Stimulated activated CD8-positive, alpha-beta memory T cell treated with anti-CD3 and anti-CD28 coated beads, Interleukin-7, amount 100 ng/mL, for 1 hour (primary cell): ENCODE measurements around the gene ZNF546.
"Not testable (repeated sequence)": the region's sequence is repeated elsewhere in the genome, so short reads cannot be mapped to it uniquely, and the experiment has no call there.

Experiments used
- DNase-seq, 2 donors: peaks; one replicate each; pipeline ENCODE4 v3.0.0-alpha.2; 2020; ENCODE audit warnings: low read depth in 2 of 2

ZNF546 gene

GRCh38 chr19:39996811-39997637, at the start of gene ZNF546:
Gene ZNF546 (plus strand): TSS chr19:39997060. CDS start chr19:39998327, 1,267 bp downstream.
- peak; percentile 82 to 84 for DNase-seq

GRCh38 chr19:39949026-39949747, 47.7 kb upstream of the ZNF546 start:
- DNase-seq: no peak

GRCh38 chr19:39951065-39951650, 45.7 kb upstream of the ZNF546 start:
- no peak for DNase-seq

GRCh38 chr19:39951686-39952085, 45.2 kb upstream of the ZNF546 start:
- no peak for DNase-seq

GRCh38 chr19:39953915-39954314, 42.9 kb upstream of the ZNF546 start:
- no peak for DNase-seq

- not testable (repeated sequence) for DNase-seq
These were observed 39.0 kb upstream of the ZNF546 start for GRCh38 chr19:39957886-39958285.

GRCh38 chr19:39958942-39959341, 37.9 kb upstream of the ZNF546 start:
- DNase-seq: not testable (repeated sequence)

GRCh38 chr19:39959407-39959806, 37.5 kb upstream of the ZNF546 start:
- DNase-seq: not testable (repeated sequence)

- no peak for DNase-seq
These were observed 33.0 kb upstream of the ZNF546 start for GRCh38 chr19:39963898-39964297.

- no peak for DNase-seq
These were observed 30.2 kb upstream of the ZNF546 start for GRCh38 chr19:39966617-39967016.

GRCh38 chr19:39967561-39967960, 29.3 kb upstream of the ZNF546 start:
- DNase-seq: no peak

- no peak for DNase-seq
These were observed 28.1 kb upstream of the ZNF546 start for GRCh38 chr19:39968789-39969188.

- no peak for DNase-seq
These were observed 27.6 kb upstream of the ZNF546 start for GRCh38 chr19:39969266-39969665.

GRCh38 chr19:39969681-39970424, 27.0 kb upstream of the ZNF546 start:
- no peak for DNase-seq

- no peak for DNase-seq
These were observed 26.5 kb upstream of the ZNF546 start for GRCh38 chr19:39970425-39970674.

GRCh38 chr19:39970675-39971379, 26.0 kb upstream of the ZNF546 start, which contains the start of gene PSMC4:
Gene PSMC4 (plus strand): TSS chr19:39971165. CDS start chr19:39971203, 38 bp downstream.
- peak; percentile 97 to 98 for DNase-seq

GRCh38 chr19:39971380-39972035, 25.4 kb upstream of the ZNF546 start:
- DNase-seq: no peak

GRCh38 chr19:39974377-39975155, 22.3 kb upstream of the ZNF546 start:
- DNase-seq: no peak

GRCh38 chr19:39982883-39983282, 14.0 kb upstream of the ZNF546 start:
- DNase-seq: no peak

GRCh38 chr19:39983695-39984300, 13.1 kb upstream of the ZNF546 start:
- no peak for DNase-seq
